ENCODE measurements around the gene TOMM40. TPM values are rescaled to one million over a fixed set of nuclear protein-coding genes. Genes with fewer than 3 reads are reported as not detected.
"Not testable (repeated sequence)": the region's sequence is repeated elsewhere in the genome, so short reads cannot be mapped to it uniquely, and the experiment has no call there.

Gene TOMM40
- total RNA-seq, 1 donor, result 57.6 TPM

- no peak for DNase-seq (ENCODE audit: low read depth in 2 of 3, low spot score in 2 of 3)
Measured at GRCh38 chr19:44893332-44894051, 2.4 kb downstream of the TOMM40 start.

DNA sequence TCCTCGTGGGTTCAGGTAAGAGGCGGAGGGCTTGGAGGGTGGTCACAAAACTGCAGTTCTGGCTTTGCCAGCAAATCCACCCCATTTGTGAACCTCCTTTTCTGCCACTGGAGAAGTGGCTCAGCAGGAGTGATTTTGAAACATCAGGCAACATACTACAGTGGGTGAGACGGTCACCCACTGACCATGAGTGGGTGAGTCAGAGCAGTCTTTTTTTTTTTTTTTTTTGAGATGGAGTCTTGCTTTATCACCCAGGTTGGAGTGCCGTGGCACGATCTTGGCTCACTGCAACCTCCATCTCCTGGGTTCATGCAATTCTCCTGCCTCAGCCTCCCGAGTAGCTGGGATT, 3.0 kb downstream of the TOMM40 start:
- DNase-seq (ENCODE audit: low read depth in 2 of 3, low spot score in 2 of 3), result no peak

DNA sequence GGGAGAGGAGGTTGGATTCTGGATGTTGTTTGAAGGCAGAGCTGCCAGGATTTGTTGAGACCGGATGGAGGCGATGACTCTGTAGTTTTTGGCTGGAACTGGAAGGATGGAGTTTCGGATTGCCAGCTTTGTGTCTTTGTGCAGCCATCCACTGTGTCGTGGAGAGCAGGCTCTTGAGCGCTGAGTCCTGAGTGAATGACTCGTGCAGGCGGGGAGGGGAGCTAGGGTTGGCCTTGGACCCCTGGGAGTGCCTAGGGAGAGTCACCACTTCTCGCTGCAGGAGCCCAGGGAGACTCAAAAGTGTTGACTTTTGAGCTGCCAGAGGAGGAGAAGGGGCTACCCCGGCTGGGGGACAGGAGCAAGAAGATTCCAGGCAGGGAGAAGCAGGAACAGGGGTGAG, 3.9 kb downstream of the TOMM40 start:
- no peak for DNase-seq (ENCODE audit: low read depth in 2 of 3, low spot score in 2 of 3)

DNA sequence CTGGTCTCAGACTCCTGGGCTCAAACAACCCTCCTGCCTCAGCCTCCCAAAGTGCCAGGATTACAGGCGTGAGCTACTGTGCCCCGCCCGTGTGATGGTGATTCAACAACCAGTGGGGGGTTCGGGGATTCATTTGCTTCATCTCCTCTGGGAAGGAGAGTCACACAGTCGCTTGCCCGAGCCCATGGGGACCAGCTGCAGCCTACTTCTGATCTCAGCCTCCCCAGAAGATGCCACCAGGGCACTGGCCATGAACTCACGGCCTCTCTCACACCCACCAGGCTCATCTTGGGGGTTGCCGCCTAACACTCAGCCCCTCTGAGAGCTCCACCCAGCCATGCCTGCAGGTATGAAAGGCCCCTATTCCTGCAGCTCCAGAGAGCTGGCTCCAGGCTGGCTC, 6.8 kb downstream of the TOMM40 start:
- no peak for DNase-seq (ENCODE audit: low read depth in 2 of 3, low spot score in 2 of 3)

GRCh38 chr19:44900328-44901244, 9.5 kb downstream of the TOMM40 start:
- DNase-seq (ENCODE audit: low read depth in 2 of 3, low spot score in 2 of 3), result no peak

DNA sequence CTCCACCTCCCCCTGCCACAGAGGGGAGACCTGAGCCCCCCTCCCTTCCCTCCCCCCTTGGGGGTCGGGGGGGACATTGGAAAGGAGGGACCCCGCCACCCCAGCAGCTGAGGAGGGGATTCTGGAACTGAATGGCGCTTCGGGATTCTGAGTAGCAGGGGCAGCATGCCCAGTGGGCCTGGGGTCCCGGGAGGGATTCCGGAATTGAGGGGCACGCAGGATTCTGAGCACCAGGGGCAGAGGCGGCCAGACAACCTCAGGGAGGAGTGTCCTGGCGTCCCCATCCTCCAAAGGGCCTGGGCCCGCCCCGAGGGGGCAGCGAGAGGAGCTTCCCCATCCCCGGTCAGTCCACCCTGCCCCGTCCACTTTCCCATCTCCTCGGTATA, 12.2 kb downstream of the TOMM40 start:
- DNase-seq (ENCODE audit: low read depth in 2 of 3, low spot score in 2 of 3), result no peak

DNA sequence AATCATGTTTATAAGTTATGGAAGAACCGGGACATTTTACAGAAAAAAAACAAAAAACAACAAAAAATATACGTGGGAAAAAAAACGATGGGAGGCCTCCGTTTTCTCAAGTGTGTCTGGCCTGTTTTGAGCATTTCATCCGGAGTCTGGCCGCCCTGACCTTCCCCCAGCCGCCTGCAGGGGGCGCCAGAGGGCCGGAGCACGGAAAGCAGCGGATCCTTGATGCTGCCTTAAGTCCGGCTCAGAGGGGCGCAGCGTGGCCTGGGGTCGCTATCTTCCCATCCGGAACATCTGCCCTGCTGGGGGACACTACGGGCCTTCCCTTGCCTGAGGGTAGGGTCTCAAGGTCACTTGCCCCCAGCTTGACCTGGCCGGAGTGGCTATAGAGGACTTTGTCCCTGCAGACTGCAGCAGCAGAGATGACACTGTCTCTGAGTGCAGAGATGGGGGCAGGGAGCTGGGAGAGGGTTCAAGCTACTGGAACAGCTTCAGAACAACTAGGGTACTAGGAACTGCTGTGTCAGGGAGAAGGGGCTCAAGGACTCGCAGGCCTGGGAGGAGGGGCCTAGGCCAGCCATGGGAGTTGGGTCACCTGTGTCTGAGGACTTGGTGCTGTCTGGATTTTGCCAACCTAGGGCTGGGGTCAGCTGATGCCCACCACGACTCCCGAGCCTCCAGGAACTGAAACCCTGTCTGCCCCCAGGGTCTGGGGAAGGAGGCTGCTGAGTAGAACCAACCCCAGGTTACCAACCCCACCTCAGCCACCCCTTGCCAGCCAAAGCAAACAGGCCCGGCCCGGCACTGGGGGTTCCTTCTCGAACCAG, 12.8 kb downstream of the TOMM40 start:
- peak; percentile 49 to 71 (median 55) for DNase-seq (ENCODE audit: low read depth in 2 of 3, low spot score in 2 of 3)

- no peak for DNase-seq (ENCODE audit: low read depth in 2 of 3, low spot score in 2 of 3)
Measured at GRCh38 chr19:44904426-44904994, 13.5 kb downstream of the TOMM40 start.

DNA sequence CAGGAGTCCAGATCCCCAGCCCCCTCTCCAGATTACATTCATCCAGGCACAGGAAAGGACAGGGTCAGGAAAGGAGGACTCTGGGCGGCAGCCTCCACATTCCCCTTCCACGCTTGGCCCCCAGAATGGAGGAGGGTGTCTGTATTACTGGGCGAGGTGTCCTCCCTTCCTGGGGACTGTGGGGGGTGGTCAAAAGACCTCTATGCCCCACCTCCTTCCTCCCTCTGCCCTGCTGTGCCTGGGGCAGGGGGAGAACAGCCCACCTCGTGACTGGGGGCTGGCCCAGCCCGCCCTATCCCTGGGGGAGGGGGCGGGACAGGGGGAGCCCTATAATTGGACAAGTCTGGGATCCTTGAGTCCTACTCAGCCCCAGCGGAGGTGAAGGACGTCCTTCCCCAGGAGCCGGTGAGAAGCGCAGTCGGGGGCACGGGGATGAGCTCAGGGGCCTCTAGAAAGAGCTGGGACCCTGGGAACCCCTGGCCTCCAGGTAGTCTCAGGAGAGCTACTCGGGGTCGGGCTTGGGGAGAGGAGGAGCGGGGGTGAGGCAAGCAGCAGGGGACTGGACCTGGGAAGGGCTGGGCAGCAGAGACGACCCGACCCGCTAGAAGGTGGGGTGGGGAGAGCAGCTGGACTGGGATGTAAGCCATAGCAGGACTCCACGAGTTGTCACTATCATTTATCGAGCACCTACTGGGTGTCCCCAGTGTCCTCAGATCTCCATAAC, 14.5 kb downstream of the TOMM40 start, which contains the start of gene APOE:
Gene APOE, plus strand, starts transcription at position 360 of the 724 bp plus-strand sequence. CDS start 829 bp downstream, outside the sequence.
- no peak for DNase-seq (ENCODE audit: low read depth in 2 of 3, low spot score in 2 of 3)

GRCh38 chr19:44907613-44908012, 16.6 kb downstream of the TOMM40 start:
- DNase-seq (ENCODE audit: low read depth in 2 of 3, low spot score in 2 of 3), result no peak

DNA sequence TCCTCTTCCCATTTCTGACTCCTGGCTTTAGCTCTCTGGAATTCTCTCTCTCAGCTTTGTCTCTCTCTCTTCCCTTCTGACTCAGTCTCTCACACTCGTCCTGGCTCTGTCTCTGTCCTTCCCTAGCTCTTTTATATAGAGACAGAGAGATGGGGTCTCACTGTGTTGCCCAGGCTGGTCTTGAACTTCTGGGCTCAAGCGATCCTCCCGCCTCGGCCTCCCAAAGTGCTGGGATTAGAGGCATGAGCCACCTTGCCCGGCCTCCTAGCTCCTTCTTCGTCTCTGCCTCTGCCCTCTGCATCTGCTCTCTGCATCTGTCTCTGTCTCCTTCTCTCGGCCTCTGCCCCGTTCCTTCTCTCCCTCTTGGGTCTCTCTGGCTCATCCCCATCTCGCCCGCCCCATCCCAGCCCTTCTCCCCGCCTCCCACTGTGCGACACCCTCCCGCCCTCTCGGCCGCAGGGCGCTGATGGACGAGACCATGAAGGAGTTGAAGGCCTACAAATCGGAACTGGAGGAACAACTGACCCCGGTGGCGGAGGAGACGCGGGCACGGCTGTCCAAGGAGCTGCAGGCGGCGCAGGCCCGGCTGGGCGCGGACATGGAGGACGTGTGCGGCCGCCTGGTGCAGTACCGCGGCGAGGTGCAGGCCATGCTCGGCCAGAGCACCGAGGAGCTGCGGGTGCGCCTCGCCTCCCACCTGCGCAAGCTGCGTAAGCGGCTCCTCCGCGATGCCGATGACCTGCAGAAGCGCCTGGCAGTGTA, 17.2 kb downstream of the TOMM40 start:
- DNase-seq (ENCODE audit: low read depth in 2 of 3, low spot score in 2 of 3), result no peak

- DNase-seq (ENCODE audit: low read depth in 2 of 3, low spot score in 2 of 3), result no peak
Measured at GRCh38 chr19:44908836-44909261, 17.8 kb downstream of the TOMM40 start.

- DNase-seq (ENCODE audit: low read depth in 2 of 3, low spot score in 2 of 3), result no peak
Measured at GRCh38 chr19:44909775-44910174, 18.7 kb downstream of the TOMM40 start.

- DNase-seq (ENCODE audit: low read depth in 2 of 3, low spot score in 2 of 3), result not testable (repeated sequence)
Measured at GRCh38 chr19:44911896-44912295, 20.8 kb downstream of the TOMM40 start.

DNA sequence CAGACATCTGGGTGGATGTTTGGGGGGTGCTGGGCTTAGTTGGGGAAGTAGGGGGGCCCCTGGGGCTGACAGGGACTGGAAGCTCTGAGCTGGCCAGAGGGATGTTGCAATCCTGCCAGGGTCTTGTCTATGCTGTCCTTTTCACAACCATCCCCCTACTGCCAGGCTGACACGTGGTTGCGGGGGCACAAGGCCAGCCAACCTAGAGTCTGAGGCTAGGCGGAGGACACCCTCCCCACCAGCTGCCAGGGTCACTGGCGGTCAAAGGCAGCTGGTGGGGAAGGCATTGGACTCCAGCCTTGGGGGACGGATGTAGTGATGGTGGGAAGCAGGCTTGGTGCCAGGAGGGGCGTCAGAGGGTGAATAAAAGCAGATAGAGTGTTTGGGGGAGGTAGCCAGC, 21.8 kb downstream of the TOMM40 start:
- DNase-seq (ENCODE audit: low read depth in 2 of 3, low spot score in 2 of 3), result no peak

- DNase-seq (ENCODE audit: low read depth in 2 of 3, low spot score in 2 of 3), result not testable (repeated sequence)
Measured at GRCh38 chr19:44913512-44914432, 22.7 kb downstream of the TOMM40 start.

- peak; percentile 54 to 83 (median 76) for DNase-seq (ENCODE audit: low read depth in 2 of 3, low spot score in 2 of 3)
Measured at GRCh38 chr19:44914433-44915206, 23.6 kb downstream of the TOMM40 start, which contains the start of gene APOC1. TSS of gene APOC1 (plus strand) at chr19:44914608. CDS start at chr19:44914892, 284 bp downstream.

Data from hematopoietic multipotent progenitor cell (in vitro differentiated cells).